GM18520 (cell line): ENCODE data around the gene CGB2.
"Not testable (repeated sequence)": the region's sequence is repeated elsewhere in the genome, so short reads cannot be mapped to it uniquely, and the experiment has no call there.

Experiments used
- ATAC-seq: cut with Tn5 transposase; IDR thresholded peaks from one replicate; pipeline ENCODE4 v1.9.1; 2021; ENCODE audit not compliant: unreplicated experiment

The CGB2 gene

DNA sequence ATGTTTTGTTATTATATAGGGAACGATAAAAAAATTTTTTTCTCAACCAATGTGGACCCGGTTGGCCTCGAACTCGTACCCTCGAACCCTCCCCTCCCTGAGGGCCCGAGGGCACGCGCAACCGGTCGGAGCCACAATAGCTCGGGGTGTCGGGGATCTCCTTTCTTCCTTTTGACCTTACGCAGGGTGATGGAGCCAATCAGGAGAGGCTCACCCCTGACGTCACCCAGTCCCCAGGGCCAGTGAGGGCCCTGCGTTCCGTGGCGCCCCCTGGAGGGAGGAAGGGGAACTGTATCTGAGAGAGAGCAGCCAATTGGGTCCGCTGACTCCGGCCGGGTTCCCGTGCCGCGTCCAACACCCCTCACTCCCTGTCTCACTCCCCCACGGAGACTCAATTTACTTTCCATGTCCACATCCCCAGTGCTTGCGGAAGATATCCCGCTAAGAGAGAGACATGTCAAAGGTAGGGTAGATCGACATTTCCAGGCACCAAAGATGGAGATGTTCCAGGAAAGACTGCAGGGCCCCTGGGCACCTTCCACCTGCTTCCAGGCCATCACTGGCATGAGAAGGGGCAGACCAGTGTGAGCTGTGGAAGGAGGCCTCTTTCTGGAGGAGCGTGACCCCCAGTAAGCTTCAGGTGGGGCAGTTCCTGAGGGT lies at the start of gene CGB2:
Gene CGB2, plus strand, starts transcription at position 249 of the 660 bp plus-strand sequence. Its CDS starts 206 bp downstream, at position 455.
- not testable (repeated sequence) for ATAC-seq

DNA sequence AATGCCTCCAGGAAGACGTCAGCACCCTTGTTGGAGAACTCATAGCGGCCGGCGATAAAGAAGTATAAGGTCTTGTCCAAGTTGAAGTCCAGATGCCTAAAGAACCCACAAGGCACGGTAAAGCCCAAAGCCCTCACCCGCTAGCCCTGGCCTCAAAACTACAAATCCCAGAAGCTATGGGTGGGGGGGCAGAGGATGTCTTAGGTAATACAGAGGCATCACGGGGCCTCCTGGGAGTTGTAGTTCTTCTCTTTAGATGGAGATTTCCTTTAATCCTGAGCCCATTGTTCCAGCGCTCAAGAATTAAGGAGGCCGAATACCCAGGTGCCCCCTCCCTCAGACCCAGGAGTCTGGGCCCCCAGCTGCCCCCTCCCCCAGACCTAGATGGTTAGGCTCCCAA lies 49.4 kb upstream of the CGB2 start:
- ATAC-seq = no peak

DNA sequence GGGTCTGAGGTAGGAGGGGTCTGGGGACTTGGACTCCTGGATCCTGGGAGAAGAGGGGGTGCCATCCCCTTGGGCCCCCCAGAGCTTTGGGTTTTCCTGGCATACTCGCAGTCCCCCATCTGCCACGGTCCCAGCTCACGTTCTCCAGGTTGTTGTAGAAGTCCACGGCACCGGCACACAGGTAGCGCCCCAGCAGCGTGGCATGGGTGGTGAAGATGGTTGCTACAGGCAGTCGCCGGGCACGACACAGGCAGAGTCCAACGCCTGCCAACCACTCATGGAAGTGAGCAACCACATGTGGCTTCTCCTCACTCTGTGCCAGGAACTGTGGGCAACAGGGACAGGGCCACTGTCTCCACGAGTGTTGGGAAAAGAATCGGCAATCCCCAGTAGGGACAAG lies 46.0 kb upstream of the CGB2 start:
- ATAC-seq = no peak

DNA sequence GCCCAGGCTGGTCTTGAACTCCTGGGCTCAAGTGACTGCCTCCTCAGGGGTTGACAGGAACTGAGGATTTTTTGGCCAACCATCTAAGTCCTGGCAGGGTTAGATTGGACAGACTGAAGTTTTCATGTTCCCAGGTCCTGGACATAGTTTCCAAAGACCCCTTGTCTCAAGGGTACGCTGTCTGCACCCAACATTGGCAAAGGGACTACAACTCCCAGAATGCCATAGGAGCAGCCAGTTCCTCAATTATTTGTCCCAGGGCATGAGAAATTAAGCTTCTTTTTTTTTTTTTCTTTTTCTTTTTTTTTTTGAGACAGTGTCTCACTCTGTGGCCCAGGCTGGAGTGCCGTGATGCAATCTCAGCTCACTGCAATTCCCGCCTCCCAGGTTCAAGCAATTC lies 45.5 kb upstream of the CGB2 start:
- ATAC-seq = no peak

DNA sequence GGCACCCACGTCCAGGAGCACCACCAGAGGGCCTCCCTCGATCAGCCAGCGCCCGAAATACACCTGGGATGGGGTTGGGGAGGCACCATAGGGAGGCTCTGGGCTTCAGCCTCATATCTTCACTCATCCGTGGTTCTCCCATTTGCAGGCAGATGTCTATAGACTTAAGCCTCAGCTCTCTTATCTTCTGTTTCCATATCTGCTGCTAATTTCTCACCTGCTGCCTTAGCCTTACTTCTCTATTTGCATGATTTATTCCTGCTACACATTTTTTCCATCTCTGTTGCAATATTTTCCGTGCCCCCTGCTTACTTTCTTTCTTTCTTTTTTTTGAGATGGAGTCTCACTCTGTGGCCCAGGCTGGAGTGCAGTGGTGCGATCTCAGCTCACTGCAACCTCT lies 44.4 kb upstream of the CGB2 start:
- ATAC-seq = no peak

DNA sequence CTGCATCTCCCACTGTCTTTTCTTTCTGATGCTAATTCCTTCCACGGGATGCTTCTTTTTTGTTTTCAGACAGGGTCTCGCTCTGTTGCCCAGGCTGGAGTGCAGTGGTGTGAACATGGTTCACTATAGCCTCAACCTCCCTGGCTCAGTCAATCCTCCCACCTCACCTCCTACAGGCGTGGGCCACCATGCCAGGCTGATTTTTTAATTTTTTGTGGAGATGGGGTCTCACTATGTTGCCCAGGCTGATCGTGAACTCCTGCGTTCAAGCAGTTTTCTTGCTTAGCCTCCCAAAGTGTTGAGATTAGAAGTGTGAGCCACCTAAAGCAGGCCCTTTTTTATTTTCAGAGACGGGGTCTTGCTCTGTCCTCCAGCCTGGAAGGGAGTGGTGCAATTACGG lies 43.4 kb upstream of the CGB2 start:
- ATAC-seq = no peak

DNA sequence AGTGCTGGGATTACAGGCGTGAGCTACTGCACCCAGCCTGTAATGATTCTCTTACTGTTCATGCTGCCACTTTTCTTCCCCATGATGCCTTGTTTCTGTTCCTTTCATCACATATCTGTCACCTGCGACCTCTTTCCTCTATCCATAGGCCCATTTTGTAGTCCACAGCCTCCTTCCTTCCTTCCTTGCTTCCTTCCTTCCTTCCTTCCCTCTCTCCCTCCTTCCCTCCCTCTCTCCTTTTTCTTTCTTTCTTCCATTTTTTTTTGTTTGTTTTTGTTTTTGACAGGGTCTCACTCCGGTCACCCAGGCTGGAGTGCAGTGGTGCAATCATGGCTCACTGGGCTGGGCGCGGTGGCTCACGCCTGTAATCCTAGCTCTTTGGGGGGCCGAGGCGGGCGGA lies 42.8 kb upstream of the CGB2 start:
- ATAC-seq = no peak

DNA sequence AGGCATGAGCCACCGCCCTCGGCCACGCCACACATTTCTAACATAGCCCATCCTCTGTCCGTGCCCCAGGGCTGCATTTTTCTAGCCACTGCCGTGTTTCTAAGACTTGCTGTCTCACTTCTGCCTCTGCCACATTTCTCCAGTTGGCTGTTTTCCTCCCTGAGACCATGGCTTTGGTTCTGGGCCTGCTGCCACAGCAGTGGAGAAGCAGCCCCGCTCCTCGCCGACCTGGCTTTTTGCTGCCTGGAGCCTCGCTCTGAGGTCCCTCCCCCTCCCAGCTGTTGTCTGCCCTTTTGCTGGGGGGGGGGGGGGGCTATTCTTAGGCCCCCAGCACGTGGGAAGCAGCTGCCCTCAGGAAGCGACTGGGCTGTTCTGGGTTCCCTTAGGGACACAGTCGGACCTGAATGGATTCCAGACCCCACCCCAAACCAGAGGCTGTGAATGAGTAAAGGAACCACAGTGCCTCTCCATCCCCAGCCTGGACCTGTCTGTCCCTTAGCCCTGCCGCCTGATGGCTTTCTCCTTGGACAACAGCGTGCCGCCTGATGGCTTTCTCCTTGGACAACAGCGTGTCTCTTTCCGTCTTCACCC lies 41.9 kb upstream of the CGB2 start:
- ATAC-seq = no peak

DNA sequence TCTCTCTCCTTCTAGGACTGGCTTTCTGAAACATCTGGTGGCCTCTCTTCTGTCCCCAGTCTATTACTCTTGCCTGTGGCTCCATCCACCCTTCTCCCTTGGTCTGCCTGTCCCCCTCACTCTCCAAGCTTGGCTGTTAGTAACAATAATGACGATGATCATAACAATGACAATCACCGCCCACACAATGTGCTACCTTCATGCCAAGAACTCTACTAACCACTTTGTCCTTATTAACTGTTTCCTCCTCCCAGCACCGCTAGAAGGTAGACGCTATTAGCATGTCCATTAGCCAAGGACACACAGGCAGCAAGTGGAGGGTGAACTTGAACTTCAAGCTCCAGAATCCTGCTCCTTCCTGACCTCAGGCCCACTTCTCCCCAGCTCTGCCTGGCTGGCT lies 41.3 kb upstream of the CGB2 start:
- ATAC-seq = no peak

DNA sequence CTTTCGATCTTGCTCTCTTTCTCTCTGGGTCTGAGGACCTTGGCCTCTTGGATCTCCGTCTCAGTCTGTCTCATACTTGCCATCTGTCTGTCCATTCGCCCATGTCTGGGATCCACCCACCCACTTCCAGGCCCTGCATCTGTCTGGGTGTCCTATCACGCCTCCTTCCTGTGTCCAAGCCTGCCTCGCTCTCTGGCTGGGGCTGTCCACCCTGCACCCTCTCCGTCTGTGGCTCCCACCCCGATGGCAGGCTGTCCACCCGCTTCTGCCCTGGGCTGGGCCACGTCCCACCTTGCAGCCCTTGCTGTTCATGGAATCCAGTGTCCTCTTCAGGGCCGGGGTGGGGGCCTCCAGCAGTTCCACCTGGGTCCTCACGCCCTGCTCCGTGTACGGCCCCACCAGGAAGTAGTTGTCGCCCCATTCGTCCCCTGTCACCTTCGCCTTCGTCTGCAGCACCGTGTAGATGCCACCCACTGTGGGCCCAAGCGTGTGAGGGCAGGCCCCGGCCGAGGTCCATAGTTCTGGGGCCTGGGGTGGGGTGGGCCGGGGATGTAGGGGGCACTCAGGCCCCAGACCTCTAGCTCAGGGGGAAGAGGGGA lies 40.6 kb upstream of the CGB2 start:
- ATAC-seq = no peak

DNA sequence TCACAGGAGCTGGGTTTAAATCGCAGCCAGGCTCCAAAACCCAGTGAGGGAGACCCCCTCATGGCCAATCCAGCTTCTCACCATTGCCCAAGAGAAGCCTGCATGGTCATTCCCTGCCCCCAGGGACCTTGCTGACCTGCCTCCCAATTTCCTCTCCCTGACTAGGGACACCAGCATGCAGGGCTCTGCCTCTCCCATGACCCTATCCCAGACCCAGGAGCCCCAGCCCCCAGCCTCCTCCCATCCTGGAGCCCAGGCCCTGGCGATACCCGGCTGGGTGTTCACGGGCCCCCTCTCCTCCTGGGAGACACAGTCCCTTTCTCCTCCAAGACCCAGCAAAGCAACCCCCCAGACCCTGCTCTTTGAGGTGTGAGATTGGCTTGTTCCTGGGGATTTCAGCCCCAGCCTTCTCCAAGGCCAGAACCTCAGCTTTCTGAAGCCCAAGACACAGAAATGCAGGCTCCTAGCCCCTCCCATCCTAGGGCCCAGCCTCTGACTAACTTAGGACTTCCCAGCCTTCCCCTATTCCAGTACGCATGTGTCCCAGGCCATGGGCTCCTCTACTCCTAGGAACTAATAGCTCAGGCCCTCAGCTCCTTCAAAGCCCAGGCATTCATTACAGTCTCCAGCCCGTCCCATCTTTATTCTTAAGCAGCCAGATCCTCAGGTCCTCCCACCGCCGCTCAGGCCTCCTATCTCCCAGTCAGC lies 39.7 kb upstream of the CGB2 start:
- no peak for ATAC-seq

DNA sequence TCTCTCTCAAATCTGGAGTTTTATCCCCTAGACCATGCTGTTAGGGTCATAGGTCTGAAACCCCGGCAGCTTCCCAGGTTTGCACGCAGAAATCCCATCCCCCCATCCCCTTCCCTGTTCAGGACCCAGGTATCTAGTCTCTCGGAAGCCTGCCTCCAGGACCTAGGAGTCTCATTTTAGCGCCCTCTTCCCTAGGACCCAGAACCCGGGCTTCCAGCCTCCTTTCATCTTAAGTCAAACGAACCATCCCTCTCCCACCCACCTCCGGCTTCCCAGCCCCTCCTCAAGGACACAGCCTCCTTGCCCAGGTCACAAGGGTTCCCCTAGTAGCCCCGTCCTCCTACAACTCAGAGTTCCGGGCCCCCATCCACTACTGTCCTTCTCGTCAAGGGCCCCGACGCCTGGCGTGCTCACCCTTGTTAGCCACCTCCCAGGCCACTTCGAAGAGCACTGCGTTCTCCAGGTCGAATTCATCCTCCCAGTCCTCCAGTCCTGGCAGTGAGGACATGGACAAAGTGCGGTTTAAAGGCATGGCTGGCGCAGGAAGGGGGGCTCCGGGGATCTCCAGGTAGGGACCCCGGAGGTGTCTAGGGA lies 39.0 kb upstream of the CGB2 start:
- no peak for ATAC-seq

DNA sequence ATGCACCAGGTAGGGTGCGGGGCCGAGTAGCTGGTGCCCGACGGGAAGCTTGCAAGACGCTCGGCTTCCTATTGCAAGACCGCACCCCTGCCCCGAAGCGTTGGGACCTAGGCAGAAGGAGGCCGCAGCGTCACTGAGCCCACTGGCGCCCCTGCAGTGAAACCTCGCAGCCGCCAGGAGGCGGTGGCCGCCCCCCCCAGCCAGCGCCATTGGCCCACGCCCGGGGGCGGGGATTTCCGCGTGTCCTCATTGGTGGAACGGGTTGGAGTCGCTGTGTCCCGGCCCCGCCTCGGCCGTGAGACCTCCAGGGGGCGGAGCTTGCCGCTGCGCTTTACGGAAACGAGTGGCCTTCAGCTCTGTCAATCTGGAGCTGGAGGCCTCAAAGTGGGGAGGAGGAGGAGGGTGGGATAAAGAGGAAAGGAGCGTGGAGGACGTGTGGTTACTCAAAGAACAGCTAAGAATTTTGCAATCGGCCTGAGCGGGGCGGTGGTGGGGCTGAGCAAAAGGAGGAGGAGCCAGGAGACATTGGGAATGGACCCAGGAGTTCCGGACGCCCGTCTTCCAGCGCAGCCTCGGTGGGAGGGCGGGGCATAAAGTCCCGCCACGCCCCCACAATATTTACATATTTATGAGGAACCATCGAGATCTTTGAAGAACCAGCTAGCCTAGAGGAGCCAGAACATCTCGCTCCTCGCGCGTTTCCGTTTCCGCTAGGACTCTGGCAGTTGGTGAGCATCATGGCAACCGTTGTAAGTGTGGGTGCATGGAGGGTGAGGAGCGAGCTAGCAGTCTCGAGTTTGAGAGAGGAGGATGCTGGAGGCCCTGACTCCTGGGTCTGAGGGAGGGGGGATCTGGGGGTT lies 38.3 kb upstream of the CGB2 start, which contains the start of the genes GYS1 and RUVBL2:
Gene GYS1, minus strand, starts transcription at position 135 of the 860 bp plus-strand sequence. CDS start 197 bp downstream, outside the sequence.
Gene RUVBL2, plus strand, starts transcription at position 713 of the 860 bp plus-strand sequence. Its CDS starts 25 bp downstream, at position 738.
- ATAC-seq = peak; percentile 85

DNA sequence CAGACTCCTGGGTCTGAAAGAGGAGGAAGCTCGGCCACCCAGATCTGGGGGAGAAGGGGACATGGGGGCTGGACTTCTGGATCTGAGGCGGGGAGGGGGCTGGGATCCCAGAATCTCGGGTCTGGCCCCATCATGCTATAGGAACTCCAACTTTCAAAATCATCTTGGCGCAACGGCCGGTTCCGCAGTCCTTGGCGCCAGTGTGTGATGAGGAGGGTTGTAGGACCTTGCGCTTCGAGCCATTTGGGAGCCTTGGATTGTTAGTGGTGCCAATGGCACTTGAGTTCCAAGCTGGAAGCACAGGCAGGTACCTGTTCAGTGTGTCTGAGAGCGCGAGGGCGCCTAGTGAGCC lies 37.7 kb upstream of the CGB2 start:
- no peak for ATAC-seq

DNA sequence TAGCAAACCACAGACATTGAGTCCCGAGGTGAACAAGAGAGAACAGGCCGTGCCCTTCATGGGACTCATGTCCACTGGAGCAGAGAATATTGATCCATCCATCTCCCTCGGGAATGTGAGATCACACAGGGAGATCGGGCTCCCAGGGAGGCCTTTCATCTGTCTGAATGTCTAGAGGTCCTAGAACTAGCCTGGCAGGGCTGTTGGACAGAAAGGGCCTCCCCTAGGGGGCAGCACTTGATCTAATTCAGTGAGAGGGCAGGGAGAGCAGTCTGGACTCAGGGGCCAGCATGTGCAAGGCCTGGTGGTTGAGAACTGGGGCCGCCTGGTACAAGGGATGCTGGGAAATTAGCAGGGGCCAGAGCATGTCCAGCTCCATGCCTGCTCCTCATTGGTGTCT lies 33.7 kb upstream of the CGB2 start:
- ATAC-seq = no peak

DNA sequence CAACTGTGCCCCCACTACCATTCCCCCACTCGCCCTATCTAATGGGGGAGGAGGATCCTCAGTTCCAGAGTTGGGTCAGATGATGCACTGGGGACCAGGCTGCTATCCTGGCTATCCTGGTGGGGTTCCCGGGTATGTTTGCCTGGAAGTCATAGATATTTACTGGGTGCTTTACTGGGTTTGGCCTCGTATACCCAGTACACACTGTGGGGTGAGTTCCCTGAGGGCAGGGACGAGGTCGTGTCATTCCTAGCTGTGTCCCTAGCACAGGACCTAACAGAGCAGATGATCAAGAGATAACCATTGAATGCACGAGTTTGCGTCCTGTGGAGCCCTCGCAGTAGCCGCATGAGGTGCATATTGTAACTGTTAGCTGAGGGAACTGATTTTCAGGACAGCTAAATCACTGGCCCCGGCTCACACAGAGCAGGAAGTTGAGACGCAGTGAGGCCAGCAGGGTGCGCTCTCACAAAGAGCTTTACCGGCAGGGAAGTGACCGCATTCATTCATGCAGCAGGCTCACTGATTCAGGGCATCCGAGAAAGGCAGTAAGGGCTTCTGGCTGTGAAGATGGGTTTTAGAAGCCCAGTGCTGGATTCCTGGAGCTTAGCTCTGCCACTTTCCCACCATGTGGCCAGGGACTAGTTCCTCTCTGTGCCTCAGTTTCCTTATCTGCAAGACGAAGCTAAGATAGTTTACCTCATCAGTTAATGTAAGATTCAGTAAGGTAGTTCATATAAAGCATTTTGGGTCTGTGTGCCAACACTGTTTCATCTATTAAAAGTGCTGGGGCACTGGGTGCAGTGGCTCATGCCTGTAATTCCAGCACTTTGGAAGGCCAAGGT lies 32.0 kb upstream of the CGB2 start:
- ATAC-seq = no peak

DNA sequence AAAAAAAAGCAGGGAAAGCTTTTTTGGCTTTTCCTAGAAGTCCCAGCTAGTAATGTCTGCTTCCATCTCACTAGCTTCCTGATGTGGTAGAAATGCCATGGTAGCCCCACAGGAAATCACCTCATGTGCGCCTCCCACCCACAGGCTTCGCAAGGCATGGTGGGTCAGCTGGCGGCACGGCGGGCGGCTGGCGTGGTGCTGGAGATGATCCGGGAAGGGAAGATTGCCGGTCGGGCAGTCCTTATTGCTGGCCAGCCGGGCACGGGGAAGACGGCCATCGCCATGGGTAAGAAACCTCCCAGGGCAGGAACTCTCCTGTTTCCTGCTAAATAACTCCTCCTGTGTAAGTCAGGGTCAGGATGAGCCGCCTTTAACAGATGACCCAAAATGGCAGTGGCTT lies 27.6 kb upstream of the CGB2 start:
- ATAC-seq = no peak

DNA sequence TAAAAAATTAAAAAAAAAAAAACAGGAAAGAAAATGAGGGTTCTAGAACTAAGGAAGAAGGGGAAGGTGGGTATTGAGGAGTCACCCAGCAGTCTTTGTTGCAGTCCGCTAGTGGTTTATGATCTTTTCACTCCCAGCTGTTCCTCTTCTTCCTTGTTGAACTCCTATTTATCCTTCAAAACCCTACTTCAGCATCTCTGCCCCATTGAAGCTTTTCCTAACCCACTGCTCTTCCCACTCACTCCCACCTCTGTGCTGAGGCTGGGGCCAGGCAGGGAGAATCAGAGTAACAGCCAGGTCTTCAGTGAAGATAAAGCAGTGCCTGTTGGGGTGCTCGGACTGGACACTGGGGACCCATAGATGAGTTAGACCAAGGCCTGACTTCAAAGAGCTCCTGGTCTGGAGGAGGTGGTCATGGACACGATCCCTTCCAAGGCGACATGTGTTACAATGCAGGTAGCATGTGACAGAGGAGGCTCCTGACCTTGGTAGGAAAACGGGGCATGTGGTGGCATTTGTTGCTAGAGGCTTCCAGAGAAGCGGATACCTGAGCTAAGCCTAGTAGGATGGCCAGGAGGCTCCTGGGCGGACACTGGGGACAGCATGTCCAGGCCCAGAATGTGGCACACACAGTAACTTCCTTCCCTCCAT lies 26.6 kb upstream of the CGB2 start:
- no peak for ATAC-seq

DNA sequence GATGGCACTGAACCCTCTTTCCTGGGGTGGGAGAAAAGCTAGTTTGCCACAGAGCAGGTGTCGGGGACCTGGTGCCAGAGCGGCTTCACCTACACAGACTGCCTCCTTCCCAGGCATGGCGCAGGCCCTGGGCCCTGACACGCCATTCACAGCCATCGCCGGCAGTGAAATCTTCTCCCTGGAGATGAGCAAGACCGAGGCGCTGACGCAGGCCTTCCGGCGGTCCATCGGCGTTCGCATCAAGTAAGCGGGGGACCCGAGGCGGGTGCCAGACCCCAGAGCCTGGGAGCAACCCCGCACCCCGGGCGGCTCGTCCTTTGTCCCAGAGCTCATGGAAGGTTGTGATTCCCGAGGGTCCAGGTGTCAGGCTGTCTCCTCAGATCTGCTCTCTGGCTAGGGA lies 24.8 kb upstream of the CGB2 start:
- ATAC-seq = no peak
